HPDE6-E6E7 (cell line): Measurements from ENCODE around the gene NEURL3.
"Not testable (repeated sequence)": the region's sequence is repeated elsewhere in the genome, so short reads cannot be mapped to it uniquely, and the experiment has no call there.

Experiments used
- DNase-seq: peaks from one replicate; pipeline ENCODE4 v3.0.0; 2011; ENCODE audit warnings: missing footprints; ENCODE audit errors: extremely low spot score

NEURL3 gene

GRCh38 chr2:96485350-96485749 lies 19.8 kb downstream of the NEURL3 start:
- no peak for DNase-seq

GRCh38 chr2:96484091-96484490 lies 21.1 kb downstream of the NEURL3 start:
- no peak for DNase-seq

- DNase-seq = no peak
These were observed 27.7 kb downstream of the NEURL3 start for GRCh38 chr2:96477458-96477857.

- no peak for DNase-seq
These were observed 33.4 kb downstream of the NEURL3 start for GRCh38 chr2:96471772-96472171.

GRCh38 chr2:96470636-96471035 lies 34.5 kb downstream of the NEURL3 start:
- no peak for DNase-seq

GRCh38 chr2:96470109-96470508 lies 35.0 kb downstream of the NEURL3 start:
- DNase-seq = no peak

- DNase-seq = no peak
These were observed 36.3 kb downstream of the NEURL3 start for GRCh38 chr2:96468904-96469303.

GRCh38 chr2:96464651-96465050 lies 40.5 kb downstream of the NEURL3 start:
- no peak for DNase-seq

GRCh38 chr2:96464061-96464460 lies 41.1 kb downstream of the NEURL3 start:
- no peak for DNase-seq

GRCh38 chr2:96463119-96463518 lies 42.0 kb downstream of the NEURL3 start:
- DNase-seq = no peak

GRCh38 chr2:96461616-96462015 lies 43.5 kb downstream of the NEURL3 start:
- DNase-seq = not testable (repeated sequence)

- no peak for DNase-seq
These were observed 53.1 kb downstream of the NEURL3 start for GRCh38 chr2:96452053-96452452.

GRCh38 chr2:96449637-96450036 lies 55.5 kb downstream of the NEURL3 start:
- no peak for DNase-seq

- no peak for DNase-seq
These were observed 56.0 kb downstream of the NEURL3 start for GRCh38 chr2:96449174-96449573.

GRCh38 chr2:96447726-96448125 lies 57.4 kb downstream of the NEURL3 start:
- DNase-seq = no peak
